HG02970 (cell line): ENCODE results near the gene C19orf18.

ENCODE experiments used
- ATAC-seq: cut with Tn5 transposase; IDR thresholded peaks from one replicate; pipeline ENCODE4 v1.9.1; 2021; ENCODE audit warnings: mild to moderate bottlenecking, moderate library complexity, moderate number of reproducible peaks; ENCODE audit not compliant: unreplicated experiment, low FRiP score

Gene C19orf18

GRCh38 chr19:57949296-57949695 is 25.0 kb downstream of the C19orf18 start:
- ATAC-seq = no peak

DNA sequence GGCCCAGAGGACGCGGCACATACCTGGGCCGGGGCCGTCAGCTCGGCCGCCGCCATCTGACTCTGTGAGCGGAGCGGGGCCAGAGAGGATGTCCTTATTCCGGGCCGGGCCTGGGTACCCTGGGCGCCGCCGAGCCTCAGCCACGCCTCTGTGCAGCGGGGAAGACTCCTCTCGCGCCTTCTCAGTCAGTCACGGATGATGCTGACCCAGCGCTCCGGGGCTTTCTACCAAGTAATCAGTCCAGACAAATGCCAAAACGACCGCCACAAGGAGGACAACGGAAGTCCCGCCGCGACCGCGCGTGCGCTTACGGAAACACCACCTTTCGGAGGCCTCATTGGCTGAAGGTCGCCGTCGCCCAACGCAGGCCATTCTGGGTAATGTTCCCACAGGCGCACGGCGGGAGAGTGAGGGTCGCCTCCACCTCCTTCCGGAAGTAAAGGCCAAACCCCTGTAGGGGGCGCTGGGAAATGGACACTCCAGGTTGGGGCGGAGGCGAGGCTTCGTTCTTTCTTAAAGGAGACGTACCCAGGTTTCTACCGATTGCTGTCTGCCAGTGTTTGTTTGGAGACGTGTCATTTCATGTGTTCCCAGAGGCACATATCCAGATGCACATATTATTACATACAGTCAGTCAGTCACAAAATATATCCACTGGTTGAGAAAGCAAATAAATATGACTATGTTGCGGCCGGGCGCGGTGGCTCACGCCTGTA is 26.8 kb downstream of the C19orf18 start, which contains the start of gene ZNF256:
ZNF256 (minus strand) TSS at position 288 of the 716 bp plus-strand sequence; CDS start at position 56, 232 bp downstream.
- peak; percentile 70 for ATAC-seq

DNA sequence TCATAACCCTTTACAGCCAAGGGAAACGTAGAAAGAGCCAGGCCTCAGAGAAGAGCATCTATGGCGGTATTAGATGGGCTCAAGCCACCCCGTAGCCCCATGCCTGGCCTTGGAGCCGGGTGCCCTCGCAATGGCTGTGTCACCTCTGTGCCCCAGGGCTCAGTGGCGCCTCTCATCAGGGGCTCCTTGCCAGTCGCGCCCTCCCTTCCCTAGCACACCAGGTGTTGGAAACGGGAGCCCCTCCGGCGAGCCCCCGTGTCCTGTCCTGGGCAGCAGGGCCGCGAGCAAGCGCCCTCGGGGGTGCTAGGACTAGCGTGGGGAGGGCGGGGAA is 27.3 kb downstream of the C19orf18 start:
- peak; percentile 19 for ATAC-seq

- ATAC-seq = no peak
These were observed 28.0 kb downstream of the C19orf18 start for GRCh38 chr19:57946316-57946715.

GRCh38 chr19:57941593-57941992 is 32.7 kb downstream of the C19orf18 start:
- ATAC-seq = no peak

DNA sequence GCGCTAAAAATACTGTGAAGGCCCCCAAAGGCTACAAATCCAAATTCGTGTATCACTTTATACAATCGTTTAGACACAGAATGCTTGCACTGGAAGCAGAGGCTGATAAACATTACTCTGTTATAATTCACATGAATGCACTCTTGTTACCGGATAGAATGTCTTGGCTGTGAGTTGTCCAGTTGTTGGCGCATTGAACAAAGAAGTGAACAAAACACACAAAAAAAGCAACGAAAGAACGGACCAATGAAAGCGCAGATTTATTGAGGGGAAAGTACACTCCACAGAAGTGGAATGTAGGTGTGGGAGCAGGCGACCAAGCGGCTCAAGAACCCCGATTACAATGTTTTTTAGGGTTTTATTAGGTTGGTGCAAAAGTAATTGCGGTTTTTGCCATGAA is 38.6 kb downstream of the C19orf18 start:
- ATAC-seq = no peak

GRCh38 chr19:57934820-57935665 is 39.3 kb downstream of the C19orf18 start, which contains the start of gene ZNF418:
ZNF418 (minus strand) TSS chr19:57935402; CDS start chr19:57933822, 1,580 bp downstream.
- no peak for ATAC-seq

GRCh38 chr19:57927587-57927986 is 46.7 kb downstream of the C19orf18 start:
- ATAC-seq = no peak

DNA sequence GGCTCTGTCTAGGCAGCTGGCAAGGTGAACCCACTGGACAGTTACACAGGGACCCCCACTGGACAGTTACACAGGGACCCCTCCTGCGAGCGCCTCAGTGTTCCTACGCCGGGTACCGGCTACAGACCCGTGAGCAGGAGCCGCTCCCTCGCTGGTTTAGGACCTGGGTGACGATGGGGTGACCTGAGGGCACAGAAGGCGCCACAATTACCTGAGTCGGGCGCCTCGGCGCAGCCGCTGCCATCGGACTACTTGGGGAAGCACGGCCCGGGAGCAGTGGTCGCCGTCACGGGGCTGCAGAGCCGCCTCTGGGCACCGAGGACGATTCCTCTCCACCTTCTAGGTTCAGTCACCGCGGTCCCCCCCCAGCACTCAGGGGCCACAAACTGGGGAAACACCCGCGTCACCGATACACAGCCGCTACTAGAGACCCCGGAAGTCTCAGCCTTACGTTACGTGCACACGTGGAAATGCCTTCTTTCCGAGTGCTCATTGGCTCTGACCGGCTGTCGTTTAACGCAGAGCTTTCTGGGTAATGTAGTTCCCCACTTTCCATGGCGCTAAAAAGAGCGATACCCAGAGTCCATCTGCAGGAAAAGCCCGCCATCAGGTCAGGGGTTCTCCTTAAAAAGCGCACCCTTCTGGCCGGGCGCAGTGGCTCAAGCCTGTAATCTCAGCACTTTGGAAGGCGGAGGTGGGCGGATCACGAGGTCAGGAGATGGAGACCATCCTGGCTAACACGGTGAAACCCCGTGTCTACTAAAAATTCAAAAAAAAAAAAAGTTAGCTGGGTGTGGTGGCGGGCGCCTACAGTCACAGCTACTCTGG is 58.0 kb downstream of the C19orf18 start, which contains the start of gene ZNF417:
ZNF417 (minus strand) TSS at position 425 of the 828 bp plus-strand sequence; CDS start at position 244, 181 bp downstream.
- ATAC-seq = peak; percentile 95

DNA sequence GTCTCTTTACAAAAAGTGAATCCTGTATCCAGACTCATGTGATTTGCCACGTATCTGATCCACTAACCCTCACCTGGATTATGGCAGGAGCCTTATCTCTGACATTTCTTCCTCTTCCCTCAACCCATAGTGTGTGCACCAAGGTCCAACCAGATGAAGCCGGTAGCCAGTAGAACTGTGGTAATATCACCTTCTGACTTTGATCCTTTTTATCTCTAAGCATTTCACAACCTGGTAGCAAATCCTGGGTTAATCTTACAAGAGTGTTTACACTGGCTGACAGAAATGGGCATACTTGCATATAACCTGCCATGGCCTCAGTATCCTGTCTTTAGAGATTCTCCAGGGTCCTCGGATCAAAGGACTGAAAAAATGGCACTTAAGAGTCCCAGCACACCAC is 59.8 kb downstream of the C19orf18 start:
- no peak for ATAC-seq
